SK-N-SH (cell line): ENCODE results near the gene TMCO4. TPM values are rescaled to one million over a fixed set of nuclear protein-coding genes. Genes with fewer than 3 reads are reported as not detected.

ENCODE experiments used
- CTCF ChIA-PET: fragments of 300-600, 350-600 bp; formaldehyde crosslinking; extraction: SDS; loops from one replicate; lab custom pipeline; 2021; lab: Yijun Ruan, JAX
- POLR2A ChIA-PET: fragments of 350-600 bp; sonication (Branson Sonifier 250); formaldehyde crosslinking; extraction: SDS; loops from one replicate; lab custom pipeline; 2020; ENCODE audit warnings: antibody characterized with exemption, inconsistent platforms; lab: Yijun Ruan, JAX
- DNase-seq: peaks from one replicate; pipeline ENCODE4 v3.0.0; 2012
- H2AFZ ChIP-seq: fragments of 200-600 bp; sonication (generic); 2 replicates; pipeline ENCODE4 v1.8.1; 2016; ENCODE audit warnings: antibody characterized with exemption, mild to moderate bottlenecking, low read depth
- H3F3A ChIP-seq: fragments of 200-600 bp; sonication (generic); replicated peaks from 2 replicates; pipeline ENCODE3; 2016; ENCODE audit warnings: antibody characterized with exemption, mild to moderate bottlenecking; ENCODE audit not compliant: insufficient read depth
- H3K27ac ChIP-seq, 2 experiments: fragments of 200-500 bp in 1 of 2; fragments of 200-600 bp in 1 of 2; sonication (Bioruptor generic) in 1 of 2; sonication (generic), shearing (Covaris generic) in 1 of 2; 2 replicates each; pipeline versions ENCODE4 v1.5.1 to v1.6.1; 2014 to 2016; ENCODE audit warnings: low read depth in 2 of 2, inconsistent platforms in 1 of 2, low read length in 1 of 2, mild to moderate bottlenecking in 1 of 2, mixed read lengths in 1 of 2
- H3K27me3 ChIP-seq: fragments of 200-600 bp; sonication (generic), shearing (Covaris generic); 2 replicates; pipeline ENCODE4 v1.6.1; 2016; ENCODE audit warnings: mixed run types; ENCODE audit not compliant: insufficient read depth
- H3K36me3 ChIP-seq, 2 experiments: fragments of 200-500 bp in 1 of 2; fragments of 200-600 bp in 1 of 2; sonication (Bioruptor generic) in 1 of 2; sonication (generic) in 1 of 2; replicated peaks in 1 of 2; 2 replicates each; pipeline versions ENCODE3 to v1.5.1; 2014 to 2016; ENCODE audit warnings: low read length in 1 of 2, mild to moderate bottlenecking in 1 of 2; ENCODE audit not compliant: insufficient read depth in 2 of 2, control insufficient read depth in 1 of 2
- H3K4me1 ChIP-seq, 2 experiments: fragments of 200-500 bp in 1 of 2; fragments of 200-600 bp in 1 of 2; sonication (Bioruptor generic) in 1 of 2; sonication (generic), shearing (Covaris generic) in 1 of 2; 2 replicates each; pipeline versions ENCODE4 v1.5.1 to v1.6.1; 2014 to 2016; ENCODE audit warnings: low read depth in 1 of 2, low read length in 1 of 2, mixed run types in 1 of 2; ENCODE audit not compliant: insufficient read depth in 2 of 2, control insufficient read depth in 1 of 2
- H3K4me2 ChIP-seq: fragments of 200-600 bp; sonication (generic), shearing (Covaris generic); 2 replicates; pipeline ENCODE4 v1.6.1; 2017; ENCODE audit warnings: mixed run types
- H3K4me3 ChIP-seq, 2 experiments: fragments of 200-500 bp in 1 of 2; fragments of 200-600 bp in 1 of 2; sonication (Bioruptor generic) in 1 of 2; sonication (generic), shearing (Covaris generic) in 1 of 2; 2 replicates each; pipeline versions ENCODE4 v1.5.1 to v1.8.1; 2014 to 2016; ENCODE audit warnings: low read depth in 2 of 2, inconsistent platforms in 1 of 2, low read length in 1 of 2, mild to moderate bottlenecking in 1 of 2, mixed read lengths in 1 of 2, moderate library complexity in 1 of 2
- H3K79me2 ChIP-seq: fragments of 200-600 bp; sonication (generic); 2 replicates; pipeline ENCODE4 v1.8.1; 2017; ENCODE audit warnings: mild to moderate bottlenecking; ENCODE audit not compliant: insufficient read depth
- H3K9ac ChIP-seq: fragments of 200-600 bp; sonication (generic); 2 replicates; pipeline ENCODE4 v1.6.1; 2017; ENCODE audit warnings: mixed run types
- H3K9me2 ChIP-seq: fragments of 200-600 bp; sonication (generic); 2 replicates; pipeline ENCODE4 v1.6.1; 2017; ENCODE audit warnings: mixed run types
- H3K9me3 ChIP-seq: fragments of 200-600 bp; sonication (generic); 2 replicates; pipeline ENCODE4 v1.6.1; 2017; ENCODE audit warnings: mixed run types, mild to moderate bottlenecking, moderate library complexity
- H4K20me1 ChIP-seq: fragments of 200-600 bp; sonication (generic); 2 replicates; pipeline ENCODE4 v1.6.1; 2017; ENCODE audit warnings: mild to moderate bottlenecking, mixed run types; ENCODE audit not compliant: insufficient read depth
- CHD2 ChIP-seq: fragments of 150-350 bp; IDR thresholded peaks from 2 replicates; pipeline ENCODE4 v1.6.1; 2018; ENCODE audit warnings: low read length; ENCODE audit not compliant: partially characterized antibody
- CTCF ChIP-seq: fragments of 200-600 bp; sonication (generic); IDR thresholded peaks from 2 replicates; pipeline ENCODE4 v1.6.1; 2017; ENCODE audit warnings: antibody characterized with exemption, mild to moderate bottlenecking, moderate library complexity
- ELF1 ChIP-seq: IDR thresholded peaks from 2 replicates; pipeline ENCODE4 v1.4.0; 2012
- EP300 ChIP-seq, 2 experiments: IDR thresholded peaks; 2 replicates each; pipeline versions ENCODE4 v1.4.0 to v1.6.1; 2012; ENCODE audit warnings: borderline replicate concordance in 1 of 2, low read depth in 1 of 2, low read length in 1 of 2
- FOXJ3 ChIP-seq: sonication (generic); formaldehyde crosslinking; IDR thresholded peaks from 2 replicates; pipeline ENCODE4 v1.5.1; 2020; ENCODE audit warnings: mild to moderate bottlenecking, missing genetic modification reagents
- IRF3 ChIP-seq: fragments of 150-350 bp; IDR thresholded peaks from 2 replicates; pipeline ENCODE4 v1.6.1; 2016; ENCODE audit warnings: mild to moderate bottlenecking, low read depth, low read length
- JUND ChIP-seq: IDR thresholded peaks from 2 replicates; pipeline ENCODE4 v1.4.0; 2012
- MXI1 ChIP-seq: IDR thresholded peaks from 2 replicates; pipeline ENCODE4 v1.6.1; 2012; ENCODE audit warnings: mild to moderate bottlenecking, low read depth, low read length, improper control_type of control experiment
- REST ChIP-seq: IDR thresholded peaks from 2 replicates; pipeline ENCODE4 v1.6.1; 2012; ENCODE audit warnings: mild to moderate bottlenecking, low read depth, low read length, moderate library complexity
- RFX5 ChIP-seq: IDR thresholded peaks from 2 replicates; pipeline ENCODE4 v1.6.1; 2012; ENCODE audit warnings: mild to moderate bottlenecking, improper control_type of control experiment, low read length
- SIN3A ChIP-seq: IDR thresholded peaks from 2 replicates; pipeline ENCODE4 v1.6.1; 2012; ENCODE audit warnings: low read depth, mild to moderate bottlenecking, low read length, moderate library complexity, borderline replicate concordance
- TAF1 ChIP-seq: IDR thresholded peaks from 2 replicates; pipeline ENCODE4 v1.6.1; 2012; ENCODE audit warnings: low read depth, mild to moderate bottlenecking, low read length, moderate library complexity, borderline replicate concordance
- TCF12 ChIP-seq: IDR thresholded peaks from 2 replicates; pipeline ENCODE4 v1.4.0; 2012
- USF1 ChIP-seq: IDR thresholded peaks from 2 replicates; pipeline ENCODE4 v1.4.0; 2012; ENCODE audit warnings: low read depth, borderline replicate concordance
- YY1 ChIP-seq: IDR thresholded peaks from 2 replicates; pipeline ENCODE4 v1.4.0; 2012; ENCODE audit warnings: low read depth, mild to moderate bottlenecking
- WGBS: methylation state at CpG from one replicate; pipeline ENCODE4 v1.1.6; 2017; ENCODE audit warnings: low lambda C conversion rate; 5-methylcytosine and 5-hydroxymethylcytosine counted together
- polyA plus RNA-seq, 3 experiments: library from polyadenylated mRNA; depleted of rRNA; stranded (reverse); fragments of >200 nt; gene quantifications; 2 replicates each; pipeline ENCODE4 v1.2.3, GENCODE V29; 2012

TMCO4 gene
- polyA plus RNA-seq, 1 of the 3 experiments (the other 2 are of a cell fraction), result 4.2 TPM

- H3K4me2 ChIP-seq, result peak overlapping the region; percentile 95; the same call in 1 of the 2 replicates
- peaks cover 5% of the 10 kb centered on the region for H3F3A ChIP-seq
- H3K79me2 ChIP-seq, result no peaks in the 10 kb centered on the region; the same call in none of the 2 replicates
- peak overlapping the region; percentile 69; the same call in 1 of the 2 replicates for H3K9ac ChIP-seq
- peak overlapping the region in 1 of 2 experiments; percentile 80; a peak in 1 of 4 replicates for H3K27ac ChIP-seq
- TF ChIP-seq MXI1 (no peak), REST (no peak), EP300 (IDR thresholded peaks at IDR 0.05; ENCODE audit: borderline replicate concordance in 1 of 2, low read depth in 1 of 2, low read length in 1 of 2) (no peak), IRF3 (no peak), TCF12 (no peak), USF1 (no peak), RFX5 (no peak), CTCF (no peak), JUND (no peak), CHD2 (no peak), ELF1 (no peak), TAF1 (no peak), FOXJ3 (no peak), SIN3A (no peak), YY1 (no peak)
- TF ChIP-seq, all 33 proteins: peak for 0
- ChIA-PET POLR2A (interaction anchor here (1.0 kb wide), 1 partner anchor 238 kb away, joined by 3 read pairs; no protein-coding TSS in a partner anchor), CTCF (interaction anchor here (1.1 to 13.2 kb wide), 4 partner anchors 9 to 332 kb away, joined by 3 to 235 read pairs (median 17); partner anchors contain the start of genes AKR7A2 and SLC66A1)
- Histone ChIP-seq H3K36me3 (no peaks in the 10 kb centered on the region), H3K9me3 (no peaks in the 10 kb centered on the region), H4K20me1 (peaks cover 4% of the 10 kb centered on the region; the same call in 1 of the 2 replicates), H3K4me1 (peaks cover 0 to 25% of the 10 kb centered on the region in 2 experiments; a peak in 1 of 4 replicates), H3K4me3 (peak overlapping the region; percentile 66 to 74), H2AFZ (no peak overlapping the region), H3K27me3 (no peaks in the 10 kb centered on the region), H3K9me2 (no peaks in the 10 kb centered on the region)
- DNase-seq, result peak; percentile 82
- WGBS, result no CpG with 5 or more reads among the region's 51 CpGs
Measured at GRCh38 chr1:19644395-19644680, 155.4 kb downstream of the TMCO4 start.
